GM18499 (cell line): ENCODE measurements around the gene MFGE8.

Source experiments
- ATAC-seq: cut with Tn5 transposase; IDR thresholded peaks from one replicate; pipeline ENCODE4 v1.9.1; 2021; ENCODE audit warnings: moderate number of reproducible peaks; ENCODE audit not compliant: insufficient read depth, unreplicated experiment

The MFGE8 gene

GRCh38 chr15:88920186-88920891 is 7.2 kb upstream of the MFGE8 start:
- no peak for ATAC-seq

- no peak for ATAC-seq
Measured at GRCh38 chr15:88918738-88919137, 5.6 kb upstream of the MFGE8 start.

GRCh38 chr15:88917760-88918159 is 4.6 kb upstream of the MFGE8 start:
- no peak for ATAC-seq

DNA sequence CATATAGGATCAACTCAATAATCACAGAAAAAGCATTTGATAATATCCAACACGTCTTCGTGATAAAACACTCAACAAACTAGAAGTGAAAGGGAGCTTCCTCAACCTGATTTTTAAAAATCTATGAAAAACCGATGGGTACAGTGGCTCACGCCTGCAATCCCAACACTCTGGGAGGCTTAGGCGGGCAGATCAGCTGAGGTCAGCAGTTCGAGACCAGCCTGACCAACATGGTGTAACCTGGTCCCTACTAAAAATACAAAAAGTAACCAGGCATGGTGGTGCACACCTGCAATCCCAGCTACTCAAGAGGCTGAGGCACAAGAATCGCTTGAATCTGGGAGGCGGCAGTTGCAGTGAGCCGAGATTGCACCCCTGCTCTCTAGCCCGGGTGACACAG is 2.2 kb upstream of the MFGE8 start:
- no peak for ATAC-seq

DNA sequence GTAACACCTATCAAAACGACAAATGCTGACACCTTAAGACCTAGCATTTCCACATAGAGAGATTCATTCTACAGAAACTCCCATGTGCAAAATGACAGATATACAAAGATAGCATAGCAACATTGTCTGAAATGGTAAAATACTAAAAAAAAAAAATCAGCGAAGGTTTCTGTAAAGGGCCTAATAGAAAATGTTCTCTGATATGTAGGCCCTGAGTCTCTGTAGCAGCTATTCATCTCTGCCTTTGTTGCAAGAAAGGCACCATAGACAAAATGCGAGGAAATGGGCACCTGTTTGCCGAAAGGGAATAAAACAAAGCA is 631 bp upstream of the MFGE8 start:
- ATAC-seq, result no peak

DNA sequence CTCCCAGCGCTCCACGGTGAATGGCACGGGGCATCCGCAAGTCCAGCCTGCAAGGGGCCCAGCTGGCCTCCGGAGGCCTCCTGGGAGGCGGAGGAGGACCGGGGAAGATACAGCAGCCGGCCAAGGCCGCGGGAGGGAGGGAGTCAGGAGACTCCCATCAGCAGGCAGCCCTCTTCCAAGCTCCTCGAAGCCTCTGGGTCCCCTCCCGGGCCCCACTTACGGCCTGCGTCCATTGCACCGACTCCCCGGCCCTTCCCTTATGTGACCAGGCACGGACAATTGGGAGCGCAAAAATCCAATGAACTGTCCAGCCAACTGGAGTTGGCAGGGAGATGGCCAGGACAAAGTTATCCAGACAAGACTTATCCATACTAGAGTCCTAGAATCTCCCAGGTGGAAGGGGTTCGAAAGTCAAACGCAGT is 668 bp downstream of the MFGE8 start:
- ATAC-seq, result no peak

GRCh38 chr15:88911766-88912118 is 1.4 kb downstream of the MFGE8 start:
- ATAC-seq, result no peak

- no peak for ATAC-seq
Measured at GRCh38 chr15:88909956-88910831, 3.0 kb downstream of the MFGE8 start.

- ATAC-seq, result no peak
Measured at GRCh38 chr15:88908697-88909621, 4.2 kb downstream of the MFGE8 start.

DNA sequence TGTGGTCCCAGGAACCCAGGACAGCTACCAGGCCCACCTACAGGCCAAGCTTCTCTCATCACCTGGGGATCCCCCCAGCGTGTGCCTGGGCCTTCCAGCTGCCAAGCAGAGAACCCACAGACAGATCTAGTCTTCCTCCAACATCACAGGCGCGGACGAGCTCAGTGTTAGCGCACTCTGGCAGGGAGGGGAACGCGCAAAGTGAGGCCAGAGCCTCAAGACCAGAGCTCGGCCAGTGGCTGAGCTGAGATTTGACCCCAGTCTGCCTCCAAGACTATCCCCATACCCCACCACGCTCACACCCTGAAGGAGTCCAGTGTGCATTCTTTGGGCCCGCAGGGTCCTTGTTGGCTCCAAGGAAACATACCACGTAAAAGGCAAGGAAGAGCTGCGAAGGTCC is 5.1 kb downstream of the MFGE8 start:
- no peak for ATAC-seq

DNA sequence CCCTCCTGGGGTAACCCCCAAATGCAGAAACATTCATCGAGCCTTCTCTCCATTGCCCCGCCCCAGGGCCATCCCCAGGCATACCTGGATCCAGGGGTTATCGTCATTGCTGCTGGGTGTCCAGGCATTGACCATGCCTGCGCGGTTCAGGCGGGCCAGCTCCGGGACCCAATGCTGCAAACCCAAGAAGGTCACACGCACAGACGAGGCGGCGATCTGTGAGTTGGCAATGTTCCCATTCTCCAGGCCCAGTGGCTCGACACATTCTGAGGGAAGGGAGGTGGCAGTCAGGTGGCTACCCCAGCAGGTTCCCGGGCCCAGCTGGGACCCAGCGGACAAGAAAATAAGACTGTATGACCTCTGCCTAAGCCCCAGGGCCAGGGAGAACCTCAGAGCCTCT is 6.1 kb downstream of the MFGE8 start:
- ATAC-seq, result no peak

DNA sequence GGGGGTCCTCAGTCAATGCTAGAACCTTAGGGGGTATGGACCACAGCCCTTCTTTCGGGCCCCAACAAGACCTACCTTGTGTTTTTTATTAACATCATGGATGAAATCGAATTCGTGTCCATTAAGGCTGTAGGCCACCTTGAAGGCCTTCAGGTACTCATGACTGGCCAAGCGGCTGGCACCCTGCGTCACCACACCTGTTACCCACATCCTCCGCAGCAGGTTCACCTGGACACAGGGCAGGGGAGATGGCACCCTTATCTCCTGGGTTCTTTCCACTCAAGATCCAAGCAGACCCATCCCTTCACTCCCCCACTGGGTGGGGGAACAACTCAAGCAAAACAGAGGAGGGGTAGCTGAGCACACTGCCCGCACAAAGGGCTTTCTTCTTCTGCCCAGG is 6.6 kb downstream of the MFGE8 start:
- ATAC-seq, result no peak

DNA sequence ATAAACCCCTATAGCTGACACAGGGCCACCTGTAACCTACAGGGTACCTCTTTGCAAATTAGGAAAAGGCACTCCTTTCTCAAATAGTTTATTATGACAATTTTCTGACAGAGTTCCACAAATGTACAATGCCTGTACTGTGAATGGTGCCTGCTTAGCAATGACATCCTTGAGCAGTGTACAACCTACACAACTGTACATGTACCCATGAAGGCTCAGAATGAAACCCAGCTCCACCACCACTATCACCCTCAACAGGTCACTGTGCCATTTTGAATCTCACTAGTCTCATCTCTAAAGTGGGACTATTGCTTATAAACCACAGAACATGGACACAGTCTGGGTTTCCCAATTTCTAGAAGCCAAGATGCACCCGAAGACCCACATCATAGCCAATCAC is 7.0 kb downstream of the MFGE8 start:
- no peak for ATAC-seq

GRCh38 chr15:88905576-88905975 is 7.6 kb downstream of the MFGE8 start:
- ATAC-seq, result no peak

- no peak for ATAC-seq
Measured at GRCh38 chr15:88904624-88905327, 8.4 kb downstream of the MFGE8 start.

DNA sequence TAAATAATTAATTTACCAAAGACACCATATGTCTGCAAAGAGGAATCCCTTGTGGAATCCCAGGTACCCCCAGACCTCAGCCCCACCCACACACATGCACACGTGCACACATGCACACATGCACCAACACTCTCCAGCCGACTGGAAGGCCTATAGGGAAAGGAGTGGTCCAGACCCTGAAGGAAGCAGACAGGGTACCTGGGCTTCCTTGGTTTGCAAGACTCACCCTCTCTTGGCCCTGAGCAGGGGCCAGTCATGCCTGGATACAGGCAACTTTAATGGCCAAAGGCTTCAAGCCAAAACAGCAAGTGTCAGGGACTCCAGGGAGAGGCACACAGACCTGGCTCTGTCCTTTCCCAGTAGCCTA is 8.9 kb downstream of the MFGE8 start:
- ATAC-seq, result no peak

DNA sequence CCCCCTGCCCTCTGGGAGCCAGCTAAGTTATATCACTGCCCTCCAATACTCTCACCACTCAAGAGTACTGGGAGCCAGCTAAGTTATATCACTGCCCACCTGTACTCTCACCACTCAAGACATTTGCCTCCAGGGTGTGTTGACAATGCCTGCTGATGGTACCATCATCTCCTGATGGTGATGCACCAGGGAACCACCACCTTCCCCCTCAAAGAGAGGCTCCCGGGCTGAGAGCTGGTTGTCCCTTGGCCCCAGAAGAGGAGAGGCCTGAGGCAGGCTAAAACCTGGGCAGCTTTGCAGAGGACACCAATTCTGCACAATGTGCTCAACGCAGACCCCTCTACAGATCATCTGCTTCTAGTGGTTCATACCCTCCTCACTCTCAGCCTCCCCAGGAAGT is 10.3 kb downstream of the MFGE8 start:
- ATAC-seq, result no peak

- ATAC-seq, result no peak
Measured at GRCh38 chr15:88902221-88902835, 10.9 kb downstream of the MFGE8 start.

- ATAC-seq, result no peak
Measured at GRCh38 chr15:88901508-88902220, 11.5 kb downstream of the MFGE8 start.
